ENCODE results near the gene ZNF135. TPM values are rescaled to one million over a fixed set of nuclear protein-coding genes. Genes with fewer than 3 reads are reported as not detected.

Gene ZNF135
- total and polyA plus RNA-seq, 10 of the 15 experiments (the other 5 are each of a cell fraction or from before 2014, with no cell fraction given), result 0.04 TPM; not detected in 9

GRCh38 chr19:58117841-58118575, 58.9 kb downstream of the ZNF135 start:
- FAIRE-seq (no peak), DNase-seq (ENCODE audit: low read depth, low spot score) (no peak), ATAC-seq (no peak)
- BruUV-seq (replicated peaks), result no TSS peak
- Histone ChIP-seq H3K4me2 (ENCODE audit: control insufficient read depth, insufficient read depth) (no peak overlapping the region), H3K36me3 (ENCODE audit: control insufficient read depth in 2 of 2, insufficient read depth in 2 of 2, low read length in 1 of 2) (no peaks in the 10 kb centered on the region), H3K4me1 (ENCODE audit: control insufficient read depth, insufficient read depth, low read length) (no peaks in the 10 kb centered on the region), H3K9me3 (replicated peaks; ENCODE audit: control insufficient read depth, insufficient read depth, low read length) (peaks cover 6% of the 10 kb centered on the region; the same call in 1 of the 3 replicates), H2AFZ (ENCODE audit: control insufficient read depth, low read depth, low read length) (no peak overlapping the region), H3K27ac (ENCODE audit: control insufficient read depth, insufficient read depth) (no peak overlapping the region), H3K4me3 (no peak overlapping the region), H3K79me2 (ENCODE audit: control insufficient read depth, insufficient read depth, low read length) (no peaks in the 10 kb centered on the region), H3K27me3 (replicated peaks in 1 of 2; ENCODE audit: control insufficient read depth in 2 of 2, insufficient read depth in 2 of 2, low read length in 1 of 2) (no peaks in the 10 kb centered on the region), H3K9ac (ENCODE audit: control insufficient read depth, insufficient read depth, low read length) (no peak overlapping the region), H4K20me1 (ENCODE audit: control insufficient read depth, insufficient read depth) (no peaks in the 10 kb centered on the region)
- 58% methylated on average over 18 of the region's 77 CpGs for WGBS (ENCODE audit: insufficient coverage, insufficient replicate concordance, low lambda C conversion rate, missing lambda C conversion rate)
- intact Hi-C loops (cut with micrococcal nuclease; ENCODE audit: unreplicated experiment) (no loop called here), in situ Hi-C loops (cut with MboI) (no loop called here)
- SMC1A ChIA-PET (ENCODE audit: uncharacterized antibody, unreplicated experiment), result no interaction called here
- RAD21 ChIA-PET (ENCODE audit: unreplicated experiment), result no interaction called here
- CTCF ChIA-PET, result no interaction called here
- POLR2A ChIA-PET, result no interaction called here
- TF ChIP-seq NFYB (IDR thresholded peaks at IDR 0.05; ENCODE audit: insufficient read depth, low read depth, low read length) (no peak), RCOR1 (conservative IDR thresholded peaks at IDR 0.05; ENCODE audit: low read depth, low read length) (no peak), EP300 (IDR thresholded peaks at IDR 0.05; ENCODE audit: borderline replicate concordance in 1 of 2, control insufficient read depth in 1 of 2, low read depth in 2 of 2, low read length in 2 of 2) (no peak), PML (IDR thresholded peaks at IDR 0.05; ENCODE audit: low read length) (no peak), POLR2AphosphoS5 (IDR thresholded peaks at IDR 0.05; ENCODE audit: low read length) (no peak), E2F4 (IDR thresholded peaks at IDR 0.05; ENCODE audit: low read depth, low read length) (no peak), DPF2 (IDR thresholded peaks at IDR 0.05) (no peak), MAX (IDR thresholded peaks at IDR 0.05; ENCODE audit: low read depth, low read length) (no peak), HDGF (IDR thresholded peaks at IDR 0.05) (no peak), EED (IDR thresholded peaks at IDR 0.05; ENCODE audit: low read depth) (no peak), FOS (IDR thresholded peaks at IDR 0.05; ENCODE audit: borderline replicate concordance, extremely low read depth, insufficient read length) (no peak), ZNF217 (IDR thresholded peaks at IDR 0.05) (no peak), CTCF (IDR thresholded peaks at IDR 0.05 in 2 of 3, conservative IDR thresholded peaks at IDR 0.05 in 1 of 3; ENCODE audit: control insufficient read depth in 2 of 3, extremely low read depth in 1 of 3, insufficient read depth in 1 of 3, low read depth in 3 of 3, low read length in 3 of 3) (no peak), EGR1 (IDR thresholded peaks at IDR 0.05; ENCODE audit: borderline replicate concordance in 1 of 2, low read depth in 2 of 2, low read length in 2 of 2) (no peak), CUX1 (IDR thresholded peaks at IDR 0.05; ENCODE audit: insufficient replicate concordance, low read depth, low read length) (no peak), KAT2A (conservative IDR thresholded peaks at IDR 0.05; ENCODE audit: control insufficient read depth, low read depth, low read length) (no peak)
